GM18526 (cell line): ENCODE measurements around the gene METTL21C.

Source experiments
- POLR2A ChIP-seq: IDR thresholded peaks from 3 replicates; pipeline ENCODE4 v1.6.1; 2011; ENCODE audit not compliant: insufficient read length; ENCODE audit errors: extremely low read depth

METTL21C gene

DNA sequence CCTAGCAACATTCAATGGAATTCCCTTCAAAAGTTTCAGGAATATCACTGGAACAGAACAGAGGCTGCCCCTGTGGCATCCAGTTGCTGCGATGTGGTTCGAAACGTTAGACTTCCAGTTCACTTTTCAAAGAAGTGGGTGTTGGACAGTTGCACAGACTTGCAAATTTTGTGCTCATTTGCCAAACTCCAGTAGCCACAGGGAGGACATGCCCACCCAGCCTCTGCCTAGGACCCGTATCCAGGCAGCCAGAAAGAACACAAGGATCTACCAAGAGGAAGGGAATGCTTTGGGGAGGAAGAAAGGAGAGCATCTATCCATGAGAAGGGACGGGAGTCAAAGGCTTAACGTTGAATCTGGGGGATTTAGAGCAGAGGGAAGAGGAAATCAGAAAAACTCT, at the start of gene METTL21C:
TSS of gene METTL21C (minus strand) at position 108 of the 400 bp plus-strand sequence. CDS start 546 bp downstream, outside the sequence.
- TF ChIP-seq POLR2A = no peak

- no peak for TF ChIP-seq POLR2A
Measured at GRCh38 chr13:102742506-102742905, 47.7 kb upstream of the METTL21C start.

DNA sequence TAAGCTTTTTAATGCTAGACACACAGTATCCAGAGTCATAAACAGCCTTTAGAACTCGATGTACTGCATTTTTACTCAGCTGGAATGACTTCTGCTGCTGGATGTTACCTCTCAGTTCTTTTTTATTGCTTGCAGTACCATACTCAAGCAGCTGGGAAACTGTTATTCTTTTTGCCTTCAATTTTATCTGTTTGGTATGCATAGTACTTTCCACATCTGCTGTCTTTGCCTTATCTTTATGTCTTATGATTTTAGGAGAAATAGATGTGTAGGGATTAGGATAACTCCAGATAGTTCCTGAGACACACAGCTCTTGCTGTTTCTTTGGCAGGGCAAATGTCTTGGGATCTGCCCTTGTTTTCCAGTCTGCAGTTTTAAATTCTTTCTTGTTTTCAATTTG, 47.3 kb upstream of the METTL21C start:
- no peak for TF ChIP-seq POLR2A

DNA sequence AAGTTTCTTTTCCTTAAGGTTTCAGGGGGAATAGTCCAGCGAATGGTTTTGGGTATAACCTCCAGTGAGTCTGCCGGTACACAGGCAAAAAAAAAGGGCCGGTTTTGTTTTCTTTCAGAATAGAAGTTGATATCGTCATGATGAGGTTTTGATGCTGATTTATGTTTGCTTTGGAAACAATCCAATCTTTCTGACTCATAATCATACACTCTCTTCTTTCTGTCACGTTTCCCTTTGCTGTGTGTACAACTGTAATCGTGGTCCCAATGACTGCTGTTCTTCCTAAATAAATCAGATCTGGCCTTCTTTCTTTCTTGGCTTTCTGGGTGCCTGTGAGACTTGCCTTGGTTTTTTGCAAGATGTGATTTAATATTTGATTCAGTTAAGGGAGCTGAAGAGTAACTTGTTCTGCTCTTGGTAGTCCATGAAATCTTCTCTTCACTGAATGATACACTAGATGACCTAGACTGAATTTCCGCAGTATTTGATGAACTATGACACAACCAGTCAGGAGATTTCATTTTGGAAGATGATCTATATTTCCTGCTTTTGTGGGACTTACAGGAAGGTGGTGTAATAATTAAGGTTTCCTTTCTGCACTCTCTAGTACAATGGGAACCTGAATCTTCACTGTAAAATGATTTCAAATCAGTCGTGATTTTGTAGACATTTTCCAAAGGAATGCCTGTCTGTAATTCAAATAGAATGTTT, 34.9 kb upstream of the METTL21C start:
- no peak for TF ChIP-seq POLR2A

DNA sequence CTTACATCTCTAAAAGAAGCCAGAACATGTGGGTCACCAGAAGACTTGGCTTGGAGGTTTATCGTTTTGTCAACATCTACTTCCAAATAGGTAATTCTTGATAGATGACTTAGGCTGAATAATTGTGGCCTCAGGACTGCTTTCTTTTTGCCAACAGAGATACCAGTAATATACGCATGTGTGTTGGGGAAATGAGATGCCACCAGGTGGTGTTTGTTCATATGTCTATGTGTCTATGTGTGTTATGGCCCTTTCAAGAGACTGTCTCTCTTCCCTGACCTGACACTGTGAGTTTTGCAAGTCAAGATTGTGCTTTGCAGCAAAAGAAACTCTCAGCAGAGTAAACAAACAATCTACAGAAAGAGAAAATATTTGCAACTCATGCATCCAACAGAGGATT, 31.6 kb upstream of the METTL21C start:
- TF ChIP-seq POLR2A = no peak

DNA sequence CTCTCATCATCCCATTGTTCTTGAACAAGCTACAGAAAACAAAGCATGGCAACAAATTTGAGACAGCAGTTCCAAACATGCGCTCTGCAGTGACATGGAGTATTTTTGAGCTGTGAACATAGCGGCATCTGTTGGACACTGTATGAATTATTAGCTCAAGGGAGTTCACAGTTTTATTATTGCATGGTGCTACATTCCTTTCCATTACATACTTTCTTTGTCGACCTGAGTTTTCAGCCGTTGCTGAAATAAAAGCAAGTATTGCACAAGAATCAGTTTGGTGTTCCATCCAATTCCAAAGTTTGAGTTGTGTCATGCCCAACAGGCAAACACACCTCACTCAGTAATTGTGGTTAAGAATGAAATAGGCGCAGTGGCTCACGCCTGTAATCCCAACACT, 30.1 kb upstream of the METTL21C start:
- TF ChIP-seq POLR2A = no peak

GRCh38 chr13:102721800-102722231, 27.0 kb upstream of the METTL21C start:
- TF ChIP-seq POLR2A = no peak

GRCh38 chr13:102718746-102719145, 23.9 kb upstream of the METTL21C start:
- no peak for TF ChIP-seq POLR2A

DNA sequence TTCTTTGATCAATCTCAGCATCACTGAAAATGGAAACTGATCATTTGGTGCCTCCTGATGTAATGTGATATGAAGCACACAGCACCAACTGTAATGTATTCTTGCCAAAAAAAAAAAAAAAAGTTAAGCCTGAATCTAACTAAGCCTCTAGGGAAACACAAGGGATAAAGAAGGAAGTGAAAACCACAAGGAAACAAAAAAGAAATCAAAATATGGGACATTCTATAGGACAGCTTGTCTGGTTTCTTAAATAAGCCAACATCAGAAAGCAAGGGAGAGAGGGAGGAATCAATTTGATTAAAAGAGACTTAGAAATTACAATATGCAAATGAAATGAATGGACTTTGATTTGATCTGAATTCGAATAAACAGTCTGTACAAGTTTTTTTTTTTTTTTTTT, 20.6 kb upstream of the METTL21C start:
- TF ChIP-seq POLR2A = no peak

GRCh38 chr13:102710261-102710679, 15.4 kb upstream of the METTL21C start:
- TF ChIP-seq POLR2A = no peak

DNA sequence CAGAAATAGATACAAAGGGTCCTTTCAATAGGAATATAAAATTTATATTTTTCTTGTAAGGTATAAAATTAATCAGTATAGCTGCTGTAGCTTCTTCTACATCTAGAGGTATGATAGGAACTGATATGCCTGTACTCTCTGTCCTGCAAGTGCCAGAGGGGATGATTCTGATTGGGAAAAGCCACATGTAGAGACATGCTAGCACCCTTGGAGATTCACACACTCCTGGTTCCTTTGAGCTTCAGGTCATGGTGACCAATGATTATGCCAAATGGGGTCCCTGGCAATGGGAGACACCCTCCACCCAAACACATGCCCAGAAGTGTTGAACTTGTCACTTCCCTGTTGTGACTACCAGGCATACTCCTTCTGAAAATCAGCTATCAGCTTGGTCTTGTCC, 14.7 kb upstream of the METTL21C start:
- TF ChIP-seq POLR2A = no peak

DNA sequence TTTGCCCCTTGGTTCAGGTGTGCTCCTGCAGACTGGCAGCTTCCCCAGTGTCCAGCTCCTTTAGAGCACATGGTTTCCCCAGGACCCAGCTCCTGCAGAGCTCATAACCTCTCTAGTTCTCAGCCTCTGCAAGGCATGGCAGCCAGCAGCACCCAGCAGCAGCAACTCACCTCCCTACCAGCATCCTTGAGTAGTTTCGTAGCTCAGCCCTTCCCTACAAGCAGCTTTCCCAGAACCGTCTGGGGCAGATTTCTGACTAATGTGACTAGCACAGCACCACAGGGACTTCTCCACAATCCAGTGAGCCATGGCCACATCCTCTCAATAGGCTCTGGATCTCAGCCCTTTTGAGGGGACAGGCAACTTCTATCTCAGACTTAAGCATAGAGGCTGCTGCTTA, 14.1 kb upstream of the METTL21C start:
- no peak for TF ChIP-seq POLR2A

- TF ChIP-seq POLR2A = no peak
Measured at GRCh38 chr13:102708211-102708610, 13.4 kb upstream of the METTL21C start.

DNA sequence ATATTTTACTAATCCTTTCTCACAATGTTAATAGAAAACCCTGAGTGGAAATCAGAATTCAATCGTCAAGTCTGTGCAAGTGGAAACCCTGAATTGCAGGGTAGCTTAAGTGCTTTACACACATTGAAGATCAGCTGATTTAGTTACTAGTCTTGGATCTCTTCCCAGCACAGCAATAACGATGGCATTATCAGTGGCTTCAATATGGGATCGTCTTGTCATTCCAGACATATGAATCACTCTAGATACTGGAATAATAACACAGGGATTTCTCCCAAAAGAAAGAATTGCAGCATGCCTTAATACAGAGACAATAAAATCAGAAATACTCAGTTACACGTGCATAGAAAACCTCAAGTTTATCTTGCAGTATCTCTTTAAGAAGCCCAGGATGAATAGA, 12.6 kb upstream of the METTL21C start:
- no peak for TF ChIP-seq POLR2A

DNA sequence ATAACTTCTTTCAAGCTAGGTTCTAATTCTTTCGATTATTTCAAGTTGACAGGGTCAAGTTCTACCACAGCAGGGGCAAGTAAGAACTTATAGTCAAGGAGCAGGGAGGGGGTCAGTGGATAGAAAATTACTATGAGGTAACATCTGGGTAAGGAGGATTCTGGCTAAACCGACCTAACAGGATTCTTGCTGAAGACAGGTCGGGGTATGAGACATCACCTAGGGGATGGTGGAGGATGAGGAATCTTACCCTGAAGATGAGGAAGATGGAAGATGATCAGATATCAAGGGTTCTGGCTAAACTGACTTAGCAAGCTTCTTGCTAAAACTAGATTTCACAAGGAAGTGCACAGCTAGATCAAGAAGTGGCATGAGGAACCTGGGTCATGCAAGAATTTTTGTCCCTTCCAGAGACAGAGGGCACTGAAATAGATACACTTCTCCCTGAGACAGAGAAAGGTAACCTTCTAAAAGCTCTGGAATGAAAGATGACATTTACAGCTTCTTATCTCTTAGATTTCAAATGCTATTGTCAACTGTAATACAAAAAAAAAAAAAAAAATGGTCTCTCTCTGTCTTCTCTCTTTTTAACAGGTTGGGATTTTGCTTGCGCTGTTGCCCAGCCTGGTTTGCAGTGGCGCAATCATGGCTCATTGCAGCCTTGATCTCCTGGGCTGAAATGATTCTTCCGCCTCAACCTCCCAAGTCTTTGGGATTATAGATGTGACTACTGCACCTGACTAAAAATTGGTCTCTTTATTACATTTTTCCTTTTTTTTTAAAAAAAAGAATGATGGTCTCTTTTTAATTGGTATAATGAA, 9.6 kb upstream of the METTL21C start:
- no peak for TF ChIP-seq POLR2A

- no peak for TF ChIP-seq POLR2A
Measured at GRCh38 chr13:102703726-102704035, 8.8 kb upstream of the METTL21C start.

DNA sequence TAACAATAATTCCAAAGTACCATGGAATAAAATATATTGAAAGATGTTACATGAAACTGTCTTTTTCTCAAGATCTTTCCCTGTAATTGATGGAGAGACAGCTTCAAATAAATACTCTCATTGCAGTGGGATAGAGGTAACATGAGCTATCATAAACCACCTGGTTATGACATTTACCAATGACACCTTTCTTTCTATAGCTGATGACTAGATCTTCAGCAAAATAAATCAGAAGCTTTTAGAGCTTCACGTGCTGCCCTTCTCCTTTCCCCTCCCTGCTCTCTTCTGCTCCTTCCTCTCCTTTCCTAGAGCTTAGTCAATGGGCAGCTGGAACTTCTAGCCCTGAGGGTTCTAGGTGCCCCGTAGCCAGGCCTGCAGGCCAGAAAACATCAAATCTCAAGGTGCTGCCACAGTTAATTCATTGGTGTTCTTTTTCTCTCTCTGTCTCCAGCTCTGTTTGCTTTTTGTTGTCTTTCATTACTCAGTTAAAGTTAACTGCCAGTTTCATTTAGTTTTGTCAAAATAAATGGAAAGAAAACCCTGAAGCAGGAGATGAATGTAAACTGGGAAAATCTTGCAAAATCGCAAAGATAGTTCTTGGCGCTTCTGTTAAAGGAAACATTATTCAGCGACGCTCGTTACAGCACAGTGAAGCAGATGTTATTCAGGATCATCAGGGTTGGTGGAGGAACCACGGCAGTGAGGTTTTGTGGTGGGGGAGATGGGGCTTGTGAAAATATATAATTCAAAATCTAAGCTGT, 8.3 kb upstream of the METTL21C start:
- TF ChIP-seq POLR2A = no peak

- TF ChIP-seq POLR2A = no peak
Measured at GRCh38 chr13:102701331-102701730, 6.5 kb upstream of the METTL21C start.
